K562 (cell line): ENCODE data around the gene OR52B6. TPM values are rescaled to one million over a fixed set of nuclear protein-coding genes. Genes with fewer than 3 reads are reported as not detected.

ENCODE experiments used
- ATAC-seq: fragments of 200-7000 bp; cut with Tn5 transposase; 3 replicates; pipeline ENCODE4 v1.9.1; 2020; ENCODE audit warnings: moderate library complexity
- BruUV-seq: library from RNA; stranded (reverse); fragments of 400-500 nt; replicated peaks from 2 replicates; lab custom pipeline; 2021; lab: Mats Ljungman, UMichigan
- CTCF ChIA-PET: fragments of 300-600 bp; formaldehyde crosslinking; extraction: SDS; loops from one replicate; lab custom pipeline; 2021; ENCODE audit warnings: low intra/inter-chr PET ratio; lab: Yijun Ruan, JAX
- POLR2A ChIA-PET: fragments of 300-600, 350-650 bp; sonication (Branson Sonifier 250); formaldehyde crosslinking; extraction: SDS; loops from one replicate; lab custom pipeline; 2021; ENCODE audit warnings: antibody characterized with exemption, inconsistent platforms; lab: Yijun Ruan, JAX
- DNase-seq, 4 experiments: peaks; one replicate each; pipeline versions ENCODE4 v3.0.0 to v3.0.0-alpha.2; 2011 to 2018; ENCODE audit warnings: low spot score in 3 of 4, mixed read lengths in 3 of 4; ENCODE audit errors: extremely low read depth in 1 of 4
- FAIRE-seq: peaks from 2 replicates; lab custom pipeline; 2011; peaks lifted over from hg19 to GRCh38; lab: Jason Lieb, UNC
- H2AFZ ChIP-seq: 2 replicates; pipeline ENCODE4 v1.6.0; 2011; ENCODE audit warnings: low read depth, low read length, control low read depth, inconsistent platforms
- H3K27ac ChIP-seq: fragments of 200-600 bp; 3 replicates; pipeline ENCODE4 v1.8.0; 2011; ENCODE audit warnings: low read depth, mild to moderate bottlenecking, control low read depth, inconsistent platforms, low read length, moderate library complexity, mixed read lengths; ENCODE audit errors: extremely low read depth
- H3K27me3 ChIP-seq, 2 experiments: fragments of 300-600 bp in 1 of 2; 2 replicates in 1 of 2; 3 replicates in 1 of 2; pipeline versions ENCODE4 v1.6.0 to v1.8.0; 2011; ENCODE audit warnings: inconsistent platforms in 2 of 2, low read length in 2 of 2, mild to moderate bottlenecking in 1 of 2, mixed read lengths in 1 of 2, moderate library complexity in 1 of 2; ENCODE audit not compliant: control insufficient read depth in 2 of 2, insufficient read depth in 2 of 2
- H3K36me3 ChIP-seq: fragments of 300-600 bp; 3 replicates; pipeline ENCODE4 v1.8.0; 2011; ENCODE audit warnings: mild to moderate bottlenecking, low read length, inconsistent platforms; ENCODE audit not compliant: control insufficient read depth, insufficient read depth
- H3K4me1 ChIP-seq, 2 experiments: fragments of 200-600 bp in 1 of 2; replicated peaks in 1 of 2; 2 replicates in 1 of 2; 3 replicates in 1 of 2; pipeline versions ENCODE4 v1.5.1 to v1.8.0; 2011; ENCODE audit warnings: inconsistent platforms in 2 of 2, low read length in 2 of 2, mild to moderate bottlenecking in 1 of 2, mixed read lengths in 1 of 2, moderate library complexity in 1 of 2; ENCODE audit not compliant: control insufficient read depth in 2 of 2, insufficient read depth in 2 of 2
- H3K4me2 ChIP-seq: 2 replicates; pipeline ENCODE4 v1.6.1; 2011; ENCODE audit warnings: low read length, control low read depth, inconsistent platforms, mixed read lengths; ENCODE audit not compliant: insufficient read depth
- H3K4me3 ChIP-seq: fragments of 200-600 bp; sonication (generic), shearing (Covaris generic); 2 replicates; pipeline ENCODE4 v1.5.1; 2016; ENCODE audit warnings: control low read depth, inconsistent platforms
- H3K79me2 ChIP-seq: fragments of 200-600 bp; 3 replicates; pipeline ENCODE4 v1.8.0; 2011; ENCODE audit warnings: low read length, inconsistent platforms; ENCODE audit not compliant: control insufficient read depth, insufficient read depth
- H3K9ac ChIP-seq, 2 experiments: 2 replicates each; pipeline versions ENCODE4 v1.6.0 to v1.6.1; 2011; ENCODE audit warnings: low read depth in 2 of 2, low read length in 2 of 2, control low read depth in 1 of 2, inconsistent platforms in 1 of 2, mild to moderate bottlenecking in 1 of 2, mixed read lengths in 1 of 2; ENCODE audit not compliant: insufficient read depth in 1 of 2
- H3K9me1 ChIP-seq: one replicate; pipeline ENCODE4 v1.6.0; 2011; ENCODE audit warnings: inconsistent platforms, mild to moderate bottlenecking, low read length, moderate library complexity; ENCODE audit not compliant: control insufficient read depth, insufficient read depth
- H3K9me3 ChIP-seq: replicated peaks from 2 replicates; pipeline ENCODE4 v1.5.1; 2011; ENCODE audit warnings: low read depth, low read length, inconsistent platforms; ENCODE audit not compliant: control insufficient read depth, insufficient read depth
- H4K20me1 ChIP-seq: replicated peaks from 2 replicates; pipeline ENCODE4 v1.6.1; 2011; ENCODE audit warnings: low read length, inconsistent platforms, mixed read lengths; ENCODE audit not compliant: control insufficient read depth, insufficient read depth
- CXXC5 ChIP-seq: fragments of 250-450 bp; sonication (Bioruptor Pico); IDR thresholded peaks from 2 replicates; pipeline ENCODE4 v1.8.0; 2022; ENCODE audit warnings: inconsistent platforms, mild to moderate bottlenecking, moderate library complexity
- EGR1 ChIP-seq: fragments of 450-650 bp; conservative IDR thresholded peaks from 2 replicates; pipeline ENCODE4 v1.6.1; 2017; ENCODE audit warnings: mild to moderate bottlenecking
- ETS2 ChIP-seq: IDR thresholded peaks from 2 replicates; pipeline ENCODE4 v1.6.1; 2016; ENCODE audit warnings: borderline replicate concordance, missing genetic modification characterization, mild to moderate bottlenecking, moderate library complexity, missing compliant biosample characterization; ENCODE audit not compliant: poor library complexity, severe bottlenecking
- MBD1 ChIP-seq: fragments of 250-450 bp; sonication (Bioruptor Pico); IDR thresholded peaks from 2 replicates; pipeline ENCODE4 v1.8.0; 2022; ENCODE audit warnings: inconsistent platforms
- RHOXF2B ChIP-seq: fragments of 250-450 bp; sonication (Bioruptor Pico); conservative IDR thresholded peaks from 2 replicates; pipeline ENCODE4 v1.5.1; 2021
- TCF15 ChIP-seq: fragments of 250-450 bp; sonication (Bioruptor Pico); IDR thresholded peaks from 2 replicates; pipeline ENCODE4 v1.8.0; 2022; ENCODE audit warnings: moderate library complexity, mild to moderate bottlenecking, inconsistent platforms
- ZBTB11 ChIP-seq, 3 experiments: fragments of 200-800 bp in 1 of 3; fragments of 250-450 bp in 1 of 3; fragments of 450-650 bp in 1 of 3; sonication (Bioruptor Pico) in 1 of 3; sonication (Bioruptor generic) in 1 of 3; formaldehyde crosslinking in 1 of 3; IDR thresholded peaks; 2 replicates each; pipeline versions ENCODE4 v1.6.1 to v1.8.0; 2016 to 2022; ENCODE audit warnings: mild to moderate bottlenecking in 2 of 3, missing genetic modification characterization in 2 of 3, missing compliant biosample characterization in 1 of 3, moderate library complexity in 1 of 3
- ZBTB12 ChIP-seq: fragments of 250-450 bp; sonication (Bioruptor Pico); IDR thresholded peaks from 2 replicates; pipeline ENCODE4 v1.4.0; 2020
- ZBTB43 ChIP-seq: sonication (generic); formaldehyde crosslinking; IDR thresholded peaks from 2 replicates; pipeline ENCODE4 v1.8.0; 2023; ENCODE audit warnings: mild to moderate bottlenecking, missing genetic modification reagents
- ZNF57 ChIP-seq: fragments of 450-650 bp; formaldehyde crosslinking; IDR thresholded peaks from 2 replicates; pipeline ENCODE4 v1.4.0; 2020; ENCODE audit warnings: mild to moderate bottlenecking, moderate library complexity
- ZNF785 ChIP-seq: fragments of 250-450 bp; sonication (Bioruptor Pico); IDR thresholded peaks from 2 replicates; pipeline ENCODE4 v1.4.0; 2020; ENCODE audit warnings: mild to moderate bottlenecking
- WGBS: fragments of 100-300 bp; shearing (Covaris generic); methylation state at CpG from one replicate; pipeline ENCODE4 v1.1.6; 2016; ENCODE audit warnings: low coverage, mixed read lengths; ENCODE audit not compliant: insufficient coverage; ENCODE audit errors: missing lambda C conversion rate; 5-methylcytosine and 5-hydroxymethylcytosine counted together
- in situ Hi-C: fragments of 300-500 bp; cut with MboI; formaldehyde crosslinking; loops from 4 replicates; pipeline ENCODE4 v1.15.0; 2018; ENCODE audit warnings: inconsistent platforms, mixed read lengths
- intact Hi-C: fragments of 100-400 bp; cut with micrococcal nuclease; formaldehyde crosslinking; loops from 2 replicates; pipeline ENCODE4 v1.14.2; 2022
- polyA plus RNA-seq, 8 experiments: library from polyadenylated mRNA; depleted of rRNA in 4 of 8; stranded (reverse) in 5 of 8; unstranded in 3 of 8; fragments of >200 nt; fragmentation: Nextera tagmentation in 2 of 8; fragmentation: Illumina TruSeq in 1 of 8; extraction: Ambion mirVana in 2 of 8; extraction: Trizol in 1 of 8; gene quantifications; 2 replicates each; pipeline versions ENCODE4 v1.2.1 to v1.2.3, GENCODE V29; 2011 to 2014; ENCODE audit warnings: inconsistent platforms in 1 of 8, missing spikeins in 1 of 8
- total RNA-seq, 7 experiments: library from RNA; depleted of rRNA in 6 of 7; stranded (reverse); fragments of >200 nt in 6 of 7; fragmentation: Illumina TruSeq in 2 of 7; extraction: Trizol in 2 of 7; gene quantifications; 2 replicates each; pipeline versions ENCODE4 v1.2.1 to v1.2.3, GENCODE V29; 2011 to 2021; ENCODE audit warnings: low replicate concordance in 1 of 7

OR52B6 gene
- total and polyA plus RNA-seq, 9 of the 15 experiments (the other 6 are each of a cell fraction or from before 2014, with no cell fraction given), result not detected

- ChIA-PET CTCF (no interaction called here), POLR2A (interaction anchor here (0.7 to 0.8 kb wide), 2 partner anchors 100 to 104 kb away, joined by 3 read pairs; no protein-coding TSS in a partner anchor)
- Histone ChIP-seq H3K4me1 (peaks cover 0 to 10% of the 10 kb centered on the region in 2 experiments; a peak in 3 of 5 replicates), H4K20me1 (no peaks in the 10 kb centered on the region), H2AFZ (no peak overlapping the region), H3K36me3 (no peaks in the 10 kb centered on the region), H3K27me3 (no peaks in the 10 kb centered on the region), H3K9ac (no peak overlapping the region), H3K4me2 (no peak overlapping the region), H3K27ac (no peak overlapping the region), H3K9me1 (no peaks in the 10 kb centered on the region), H3K4me3 (no peak overlapping the region), H3K9me3 (no peaks in the 10 kb centered on the region; the same call in 1 of the 2 replicates), H3K79me2 (no peaks in the 10 kb centered on the region)
- TF ChIP-seq EGR1 (no peak), MBD1 (CRISPR knock-in tag) (no peak), ZNF785 (CRISPR knock-in tag) (no peak), RHOXF2B (no peak), TCF15 (no peak), ZBTB43 (CRISPR knock-in tag) (no peak), CXXC5 (CRISPR knock-in tag) (no peak), ZBTB12 (no peak), ZNF57 (CRISPR knock-in tag) (no peak), ETS2 (no peak), ZBTB11 (CRISPR knock-in tag; IDR thresholded peaks at IDR 0.05) (no peak)
- BruUV-seq, result no TSS peak
- ATAC-seq (no peak), FAIRE-seq (no peak), DNase-seq (no peak)
- intact Hi-C loops, result no loop called here
- in situ Hi-C loops, result no loop called here
- WGBS, result 14% methylated on average over 3 of the region's 3 CpGs
Observed at GRCh38 chr11:5618807-5619206, 38.1 kb downstream of the OR52B6 start.
